ENCODE data around the gene OR13D1.
"Not testable (repeated sequence)": the region's sequence is repeated elsewhere in the genome, so short reads cannot be mapped to it uniquely, and the experiment has no call there.

Gene OR13D1, protein sequence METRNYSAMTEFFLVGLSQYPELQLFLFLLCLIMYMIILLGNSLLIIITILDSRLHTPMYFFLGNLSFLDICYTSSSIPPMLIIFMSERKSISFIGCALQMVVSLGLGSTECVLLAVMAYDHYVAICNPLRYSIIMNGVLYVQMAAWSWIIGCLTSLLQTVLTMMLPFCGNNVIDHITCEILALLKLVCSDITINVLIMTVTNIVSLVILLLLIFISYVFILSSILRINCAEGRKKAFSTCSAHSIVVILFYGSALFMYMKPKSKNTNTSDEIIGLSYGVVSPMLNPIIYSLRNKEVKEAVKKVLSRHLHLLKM

DNA sequence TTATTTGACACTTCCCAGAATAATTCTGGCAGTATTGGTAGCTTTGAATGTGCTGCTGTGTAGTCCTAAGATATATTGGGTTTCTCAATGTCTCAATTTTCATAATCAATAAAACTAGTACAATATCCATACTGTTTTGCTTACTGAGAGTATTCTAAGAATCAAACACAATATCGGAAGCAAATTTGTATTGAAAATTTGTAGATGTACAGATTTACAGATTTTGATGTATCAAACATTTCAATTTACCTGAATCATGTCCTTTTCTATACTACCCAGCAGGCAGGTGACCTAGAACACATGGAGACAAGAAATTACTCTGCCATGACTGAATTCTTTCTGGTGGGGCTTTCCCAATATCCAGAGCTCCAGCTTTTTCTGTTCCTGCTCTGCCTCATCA is at the start of gene OR13D1:
Gene OR13D1, plus strand, starts transcription at position 301 of the 400 bp plus-strand sequence. Its CDS starts 0 bp downstream, at position 301.
- DNase-seq (ENCODE audit: low read depth in 1 of 2, low spot score in 1 of 2) = no peak

DNA sequence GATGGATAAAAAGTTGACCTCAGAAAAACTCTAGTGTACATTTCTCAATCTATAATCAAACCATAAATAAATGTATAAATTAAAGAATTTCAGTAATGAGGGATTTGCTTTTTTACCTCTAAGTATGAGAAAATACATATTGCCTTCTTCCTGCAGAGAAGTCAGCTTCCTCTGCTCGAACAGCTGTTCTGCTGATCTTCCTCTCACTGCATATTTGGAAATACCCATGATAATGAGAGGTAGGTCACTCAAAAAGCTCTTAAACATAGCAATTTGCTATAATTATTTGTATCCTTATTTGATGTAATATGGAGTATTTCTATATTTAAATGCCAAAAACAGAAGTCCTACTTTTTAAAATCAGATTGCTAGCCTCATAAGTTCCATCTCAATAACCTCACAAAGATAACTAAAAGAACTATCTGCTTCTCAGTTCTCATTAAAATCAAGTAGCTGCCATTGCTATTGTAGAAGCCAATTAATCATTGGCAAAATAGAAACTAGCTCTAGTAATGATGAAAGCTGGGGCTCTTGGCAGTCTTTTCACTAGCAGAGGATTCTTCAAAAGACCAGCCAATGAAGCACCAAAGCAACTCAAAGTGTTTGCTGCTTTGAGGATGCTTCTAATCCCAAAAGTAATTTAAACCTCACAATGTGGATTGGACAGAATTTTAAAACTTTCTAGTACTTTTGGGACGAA is 35.7 kb upstream of the OR13D1 start:
- no peak for DNase-seq (ENCODE audit: low read depth in 1 of 2, low spot score in 1 of 2)

DNA sequence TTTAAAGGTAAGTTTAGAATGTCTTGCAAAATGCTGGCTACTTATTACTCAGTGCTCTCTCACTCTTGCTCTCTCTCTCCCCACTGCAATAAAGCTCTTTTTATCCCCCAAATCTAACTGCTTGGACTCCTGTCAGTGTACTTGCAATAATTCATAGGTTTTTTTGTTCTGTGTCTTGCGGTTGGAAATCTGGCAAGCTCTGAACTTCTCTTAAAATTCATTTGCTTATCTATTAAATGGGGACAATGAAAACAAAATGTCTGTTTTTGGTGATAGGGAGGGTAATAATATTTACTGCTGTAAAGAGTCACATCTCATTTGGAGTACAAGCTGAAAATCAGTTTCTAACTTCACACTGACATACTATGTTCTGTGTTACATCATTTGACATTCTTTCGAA is 18.7 kb upstream of the OR13D1 start:
- DNase-seq (ENCODE audit: low read depth in 1 of 2, low spot score in 1 of 2) = no peak

DNA sequence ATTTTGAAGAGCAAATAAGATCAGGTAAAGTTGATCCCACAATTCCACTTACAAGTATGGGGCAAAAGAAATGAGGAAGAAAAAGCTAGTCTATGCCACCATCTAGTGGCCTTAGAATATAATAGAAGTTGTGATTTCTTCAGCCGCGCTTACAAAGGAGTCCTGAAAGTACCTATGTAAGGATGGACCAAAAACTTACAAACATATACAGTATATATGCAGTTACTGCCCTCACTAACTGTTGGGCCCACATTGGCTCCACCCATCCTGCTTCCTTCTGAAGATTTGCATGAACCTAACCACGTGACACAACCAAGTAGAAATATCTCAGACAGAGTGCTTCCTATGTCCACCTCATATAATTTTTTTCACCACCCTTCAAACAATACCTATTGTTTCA is 11.7 kb upstream of the OR13D1 start:
- DNase-seq (ENCODE audit: low read depth in 1 of 2, low spot score in 1 of 2) = no peak

DNA sequence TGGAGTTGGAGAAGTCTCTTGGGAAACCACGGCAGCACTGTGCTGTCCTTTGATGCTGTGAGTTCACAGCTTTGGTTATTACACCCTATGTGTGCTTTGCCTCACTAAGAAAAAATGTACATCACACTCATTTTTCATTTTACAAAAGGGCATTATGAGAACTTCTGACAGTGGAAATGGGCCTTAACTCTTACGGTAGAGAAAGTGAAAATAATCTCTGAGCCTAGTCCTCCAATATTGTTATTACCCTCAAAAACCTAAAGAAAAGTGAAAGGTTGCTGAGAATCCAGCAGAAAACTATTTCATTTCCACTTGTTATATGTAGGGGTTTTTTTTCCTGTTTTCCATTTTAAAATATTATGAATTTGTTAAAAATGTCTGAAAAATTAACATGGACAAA is 8.2 kb upstream of the OR13D1 start:
- DNase-seq (ENCODE audit: low read depth in 1 of 2, low spot score in 1 of 2) = no peak

DNA sequence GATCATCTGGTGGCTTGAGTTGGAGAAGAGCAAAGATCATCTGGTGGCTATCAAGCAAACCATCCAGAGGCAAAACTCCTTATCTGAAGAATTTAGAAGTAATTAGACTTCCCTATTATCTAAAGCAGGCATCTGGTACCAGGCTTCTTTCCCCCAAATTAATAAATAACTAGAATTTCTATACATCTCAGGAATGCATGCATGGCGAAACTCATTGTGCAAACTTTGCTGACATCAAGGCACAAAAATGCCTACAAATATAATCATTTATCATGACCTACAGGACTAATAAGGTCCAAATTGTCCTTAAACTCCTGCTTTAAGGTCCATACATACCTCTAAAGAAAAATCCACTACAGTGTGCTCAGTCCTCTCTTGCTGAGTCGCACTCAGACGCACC is 6.0 kb downstream of the OR13D1 start:
- DNase-seq (ENCODE audit: low read depth in 1 of 2, low spot score in 1 of 2) = no peak

DNA sequence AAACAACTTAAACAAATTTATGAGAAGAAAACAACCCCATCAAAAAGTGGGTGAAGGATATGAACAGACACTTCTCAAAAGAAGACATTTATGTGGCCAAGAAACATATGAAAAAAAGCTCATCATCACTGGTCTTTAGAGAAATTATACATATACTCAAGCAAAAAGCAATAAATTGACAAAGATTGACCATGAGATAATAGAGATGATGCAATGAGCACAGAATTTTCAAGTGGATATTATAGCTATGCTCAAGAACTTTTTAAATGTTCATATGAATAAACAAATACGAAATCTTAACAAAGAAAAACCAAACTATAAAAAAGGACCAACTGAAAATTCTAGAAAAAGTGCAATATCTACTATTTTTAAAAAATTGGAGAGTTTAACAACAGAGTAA is 14.4 kb downstream of the OR13D1 start:
- not testable (repeated sequence) for DNase-seq (ENCODE audit: low read depth in 1 of 2, low spot score in 1 of 2)

DNA sequence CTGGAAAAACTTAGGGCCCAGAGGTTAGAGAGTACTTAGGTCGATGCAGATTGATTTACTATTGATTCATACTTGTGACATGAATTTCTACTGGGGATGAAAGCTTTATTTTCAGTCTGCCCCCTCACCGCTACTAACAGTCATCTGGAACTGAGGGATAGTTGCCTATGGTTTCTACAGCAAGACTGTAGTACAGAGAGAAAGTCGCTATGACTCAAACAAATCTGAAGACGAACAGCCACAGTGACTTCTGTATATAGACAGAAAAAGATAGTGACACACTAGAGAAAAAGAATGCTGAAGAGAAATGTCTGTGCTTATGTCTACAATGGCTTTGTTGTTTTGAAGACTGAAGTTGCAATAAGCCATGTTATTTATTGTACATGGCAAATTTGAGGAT is 17.3 kb downstream of the OR13D1 start:
- DNase-seq (ENCODE audit: low read depth in 1 of 2, low spot score in 1 of 2) = no peak

DNA sequence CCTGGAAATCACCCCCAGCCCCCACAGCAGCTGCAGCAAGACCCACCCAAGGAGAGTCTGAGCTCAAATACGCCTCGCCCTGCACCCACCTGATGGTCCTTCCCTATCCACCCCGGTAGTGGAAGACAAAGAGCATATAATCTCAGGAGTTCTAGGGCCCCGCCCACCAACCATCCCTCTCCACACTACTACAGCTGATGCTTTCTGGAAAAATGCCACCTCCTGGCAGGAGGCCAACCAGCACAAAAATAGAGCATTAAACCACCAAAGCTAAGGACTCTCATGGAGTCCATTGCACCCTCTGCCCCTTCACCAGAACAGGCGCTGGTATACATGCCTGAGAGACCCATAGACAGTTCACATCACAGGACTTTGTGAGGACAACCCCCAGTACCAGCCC is 30.7 kb downstream of the OR13D1 start:
- no peak for DNase-seq (ENCODE audit: low read depth in 1 of 2, low spot score in 1 of 2)

DNA sequence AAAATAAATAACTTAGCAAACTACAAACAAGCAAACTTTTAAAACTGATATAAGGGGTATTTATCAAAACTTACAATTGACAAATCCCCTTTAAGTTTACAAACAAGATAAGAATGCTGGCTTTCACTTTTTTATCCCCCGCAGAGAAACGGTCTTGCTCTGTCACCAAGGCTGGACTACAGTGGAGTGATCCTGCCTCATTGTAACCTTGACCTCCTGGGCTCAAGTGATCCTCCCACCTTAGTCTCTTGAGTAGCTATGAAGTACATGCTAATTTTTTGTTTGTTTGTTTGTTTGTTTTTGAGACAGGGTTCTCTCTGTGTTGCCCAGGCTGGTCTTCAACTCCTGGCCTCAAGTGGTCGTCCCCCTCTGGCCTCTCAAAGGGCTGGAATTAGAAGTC is 44.1 kb downstream of the OR13D1 start:
- no peak for DNase-seq (ENCODE audit: low read depth in 1 of 2, low spot score in 1 of 2)

DNA sequence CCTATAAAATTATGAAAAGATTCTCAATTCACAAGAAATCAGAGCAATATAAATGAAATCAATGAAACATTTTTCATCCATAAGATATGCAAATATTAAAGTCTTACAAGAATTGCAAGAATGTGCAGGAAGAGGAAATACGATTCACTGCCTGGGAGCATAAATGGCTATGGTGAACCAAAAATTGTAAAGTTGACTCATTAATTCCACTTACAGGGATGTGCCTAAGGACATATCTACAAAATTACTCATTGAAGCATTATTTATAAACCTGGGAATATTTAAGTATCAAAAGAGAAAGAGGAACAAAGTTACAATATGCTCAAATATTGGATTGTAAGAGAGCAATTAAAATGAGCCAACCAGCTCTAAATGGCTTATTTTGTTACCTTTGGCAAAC is 46.3 kb downstream of the OR13D1 start:
- no peak for DNase-seq (ENCODE audit: low read depth in 1 of 2, low spot score in 1 of 2)

DNA sequence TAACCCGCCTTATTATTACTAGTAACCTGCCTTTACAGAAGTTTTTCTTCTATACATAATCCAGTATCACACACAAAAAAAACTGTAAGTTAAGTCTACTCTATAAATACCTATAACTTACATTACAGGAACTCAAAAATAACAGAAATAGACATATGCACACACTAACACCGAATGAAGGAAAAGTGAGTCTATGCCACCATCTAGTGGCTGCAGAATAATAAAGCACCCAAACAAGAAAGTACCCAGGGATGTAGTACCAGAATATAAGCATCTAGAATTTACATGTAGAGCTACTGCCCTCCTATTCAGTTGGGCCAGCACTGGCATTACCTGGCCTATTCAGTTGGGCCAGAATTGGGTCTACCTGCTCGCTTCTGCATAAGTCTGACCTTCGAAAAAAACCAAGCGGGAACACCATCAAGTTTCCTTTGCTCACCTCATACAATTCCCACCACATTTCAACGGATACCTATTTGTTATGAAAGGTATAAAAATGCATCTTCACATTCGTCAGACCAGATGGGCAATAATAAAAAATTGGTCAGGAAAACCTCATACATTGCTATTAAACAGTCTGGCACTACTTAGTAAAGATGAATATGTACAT is 49.2 kb downstream of the OR13D1 start:
- DNase-seq (ENCODE audit: low read depth in 1 of 2, low spot score in 1 of 2) = no peak
